ENCODE data around the gene RIN3. TPM values are rescaled to one million over a fixed set of nuclear protein-coding genes. Genes with fewer than 3 reads are reported as not detected.

The RIN3 gene
- total RNA-seq, 2 experiments from 2014 or later, result 52.6 to 56.8 TPM

DNA sequence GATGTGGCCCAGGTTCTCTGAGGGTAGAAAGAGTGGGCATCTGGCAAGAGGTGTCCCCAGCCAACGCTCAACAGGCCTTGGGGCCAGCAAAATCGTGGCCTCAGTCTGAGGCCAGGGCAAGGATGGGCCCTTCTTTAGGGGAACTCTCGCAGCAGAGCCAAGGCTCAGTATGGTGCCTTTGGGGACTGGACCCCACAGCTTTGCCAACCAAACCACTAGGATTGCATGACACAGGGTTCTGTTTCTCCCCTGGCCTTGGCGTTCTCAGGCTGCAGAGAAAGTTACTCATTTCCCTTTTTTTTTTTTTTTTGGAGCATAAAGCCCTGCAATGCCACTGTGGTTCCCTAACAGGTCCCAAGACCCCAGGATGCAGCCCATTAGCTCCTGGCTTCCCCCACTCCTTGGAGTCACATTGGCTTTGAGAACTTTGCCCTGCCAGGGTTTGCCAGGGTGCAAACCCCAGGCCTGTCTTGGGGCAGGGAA is 134.3 kb downstream of the RIN3 start:
- H3K9me3 Mint-ChIP-seq, result peaks cover 4% of the 10 kb centered on the region
- H3K27ac Mint-ChIP-seq, result peak overlapping the region; percentile 85
- H3K27me3 Mint-ChIP-seq, result no peaks in the 10 kb centered on the region
- peaks cover 29% of the 10 kb centered on the region for H3K36me3 Mint-ChIP-seq (ENCODE audit: low read depth)
- DNase-seq, result no peak
- CTCF ChIA-PET, result interaction anchor here (1.0 kb wide), 1 partner anchor 22 kb away, joined by 3 read pairs; no protein-coding TSS in a partner anchor
- peaks cover 62% of the 10 kb centered on the region for H3K4me1 Mint-ChIP-seq
- no peak overlapping the region for H3K4me3 Mint-ChIP-seq
- POLR2A ChIA-PET, result no interaction called here

DNA sequence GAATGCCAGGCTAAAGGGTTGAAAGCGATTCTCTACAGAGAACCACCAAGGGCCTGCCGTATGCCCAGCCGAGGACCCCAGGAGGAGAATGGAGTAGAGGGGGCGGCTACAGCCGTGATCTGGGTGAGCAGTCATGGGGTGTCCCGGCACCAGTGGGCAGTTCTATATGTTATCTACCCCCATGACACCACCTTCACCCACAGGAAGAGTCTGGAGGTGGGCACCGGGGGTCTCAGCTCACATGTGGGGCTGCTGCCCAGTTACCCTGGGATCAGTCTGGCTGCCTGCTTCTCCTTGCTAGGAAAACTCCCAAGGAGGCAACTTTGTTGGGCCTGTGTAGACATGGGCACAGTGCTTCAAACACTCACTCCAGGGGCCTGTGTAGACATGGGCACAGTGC is 135.5 kb downstream of the RIN3 start:
- Mint-ChIP-seq H3K27ac (peak overlapping the region; percentile 98), H3K4me3 (no peak overlapping the region), H3K9me3 (peaks cover 4% of the 10 kb centered on the region), H3K27me3 (no peaks in the 10 kb centered on the region), H3K36me3 (ENCODE audit: low read depth) (peaks cover 40% of the 10 kb centered on the region), H3K4me1 (peaks cover 69% of the 10 kb centered on the region)
- DNase-seq, result no peak
- CTCF ChIA-PET, result no interaction called here
- POLR2A ChIA-PET, result no interaction called here

- H3K4me1 Mint-ChIP-seq, result peaks cover 76% of the 10 kb centered on the region
- CTCF ChIA-PET, result interaction anchor here (0.6 to 1.3 kb wide), 3 partner anchors 16 to 151 kb away, joined by 3 to 4 read pairs (median 3); no protein-coding TSS in a partner anchor
- POLR2A ChIA-PET, result no interaction called here
- peaks cover 39% of the 10 kb centered on the region for H3K36me3 Mint-ChIP-seq (ENCODE audit: low read depth)
- no peaks in the 10 kb centered on the region for H3K9me3 Mint-ChIP-seq
- no peak for DNase-seq
- no peaks in the 10 kb centered on the region for H3K27me3 Mint-ChIP-seq
- peak overlapping the region; percentile 98 for H3K27ac Mint-ChIP-seq
- H3K4me3 Mint-ChIP-seq, result no peak overlapping the region
These were observed 136.5 kb downstream of the RIN3 start for GRCh38 chr14:92649934-92650545.

DNA sequence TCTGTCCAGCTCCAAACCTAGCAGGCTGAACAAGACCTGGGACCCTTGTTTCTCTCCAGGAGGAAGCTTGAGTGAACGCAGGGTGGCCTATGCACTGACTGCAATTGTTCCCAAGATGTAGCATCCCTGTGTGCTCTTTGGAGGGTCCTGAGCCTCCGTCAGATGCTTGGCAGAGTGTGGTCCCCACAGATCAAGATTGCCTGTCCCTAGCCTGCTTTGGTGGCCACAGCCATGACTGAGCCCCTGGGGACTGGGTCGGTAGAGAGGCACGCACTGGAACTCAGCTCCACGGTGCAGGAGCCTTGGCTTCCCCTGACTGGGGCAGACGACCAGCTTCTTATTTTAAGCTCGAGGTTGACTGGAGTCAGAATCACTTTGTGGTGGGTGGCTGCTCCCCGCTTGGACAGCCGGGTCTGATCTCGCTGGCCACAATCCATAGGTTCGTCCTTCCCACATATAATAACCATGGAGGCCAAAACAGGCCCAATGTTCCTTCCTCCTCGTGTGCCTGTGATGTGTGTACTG is 137.1 kb downstream of the RIN3 start:
- CTCF ChIA-PET, result interaction anchor here (0.6 to 1.3 kb wide), 4 partner anchors 17 to 152 kb away, joined by 3 to 4 read pairs (median 3); no protein-coding TSS in a partner anchor

GRCh38 chr14:92651106-92651757 is 137.7 kb downstream of the RIN3 start:
- ChIA-PET POLR2A (no interaction called here), CTCF (interaction anchor here (0.6 to 1.3 kb wide), 3 partner anchors 17 to 58 kb away, joined by 3 to 4 read pairs (median 3); no protein-coding TSS in a partner anchor)
- Mint-ChIP-seq H3K4me3 (peak overlapping the region; percentile 97), H3K4me1 (peaks cover 76% of the 10 kb centered on the region), H3K36me3 (ENCODE audit: low read depth) (peaks cover 44% of the 10 kb centered on the region), H3K9me3 (no peaks in the 10 kb centered on the region), H3K27ac (peak overlapping the region; percentile 98), H3K27me3 (no peaks in the 10 kb centered on the region)
- DNase-seq, result peak; percentile 90

More for the DNA sequence above, 137.1 kb downstream of the RIN3 start:
- H3K9me3 Mint-ChIP-seq, result no peaks in the 10 kb centered on the region
- H3K27ac Mint-ChIP-seq, result peak overlapping the region; percentile 98
- H3K36me3 Mint-ChIP-seq (ENCODE audit: low read depth), result peaks cover 40% of the 10 kb centered on the region
- H3K27me3 Mint-ChIP-seq, result no peaks in the 10 kb centered on the region
- POLR2A ChIA-PET, result no interaction called here
- peak overlapping the region; percentile 97 for H3K4me3 Mint-ChIP-seq
- H3K4me1 Mint-ChIP-seq, result peaks cover 76% of the 10 kb centered on the region
- DNase-seq, result no peak

GRCh38 chr14:92651758-92652406 is 138.3 kb downstream of the RIN3 start:
- POLR2A ChIA-PET, result no interaction called here
- no peaks in the 10 kb centered on the region for H3K9me3 Mint-ChIP-seq
- H3K4me3 Mint-ChIP-seq, result peak overlapping the region; percentile 97
- no peaks in the 10 kb centered on the region for H3K27me3 Mint-ChIP-seq
- H3K4me1 Mint-ChIP-seq, result peaks cover 76% of the 10 kb centered on the region
- peak; percentile 50 for DNase-seq
- peak overlapping the region; percentile 98 for H3K27ac Mint-ChIP-seq
- H3K36me3 Mint-ChIP-seq (ENCODE audit: low read depth), result peaks cover 50% of the 10 kb centered on the region
- CTCF ChIA-PET, result interaction anchor here (1.3 kb wide), 1 partner anchor 18 kb away, joined by 4 read pairs; no protein-coding TSS in a partner anchor

DNA sequence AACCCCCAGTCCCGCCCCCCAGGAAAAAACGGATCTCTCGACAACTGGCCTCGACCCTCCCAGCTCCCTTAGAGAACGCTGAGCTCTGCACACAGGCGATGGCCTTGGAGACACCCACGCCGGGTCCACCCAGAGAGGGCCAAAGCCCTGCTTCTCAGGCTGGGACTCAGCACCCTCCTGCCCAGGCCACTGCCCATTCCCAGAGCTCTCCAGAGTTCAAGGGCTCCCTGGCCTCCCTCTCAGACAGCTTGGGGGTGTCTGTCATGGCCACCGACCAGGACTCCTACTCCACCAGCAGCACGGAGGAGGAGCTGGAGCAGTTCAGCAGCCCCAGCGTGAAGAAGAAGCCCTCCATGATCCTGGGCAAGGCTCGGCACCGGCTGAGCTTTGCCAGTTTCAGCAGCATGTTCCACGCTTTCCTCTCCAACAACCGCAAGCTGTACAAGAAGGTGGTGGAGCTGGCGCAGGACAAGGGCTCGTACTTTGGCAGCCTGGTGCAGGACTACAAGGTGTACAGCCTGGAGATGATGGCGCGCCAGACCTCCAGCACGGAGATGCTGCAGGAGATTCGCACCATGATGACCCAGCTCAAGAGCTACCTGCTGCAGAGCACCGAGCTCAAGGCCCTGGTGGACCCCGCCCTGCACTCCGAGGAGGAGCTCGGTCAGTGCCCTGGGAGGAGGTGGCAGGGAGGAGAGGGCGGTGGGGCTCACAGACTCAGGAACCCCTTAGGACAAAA is 139.0 kb downstream of the RIN3 start:
- CTCF ChIA-PET, result interaction anchor here (1.0 to 1.2 kb wide), 2 partner anchors 15 kb away, joined by 3 to 6 read pairs; no protein-coding TSS in a partner anchor
- DNase-seq, result peak; percentile 33

GRCh38 chr14:92653162-92653651 is 139.6 kb downstream of the RIN3 start:
- peak; percentile 38 for DNase-seq
- Mint-ChIP-seq H3K9me3 (no peaks in the 10 kb centered on the region), H3K27me3 (no peaks in the 10 kb centered on the region), H3K27ac (peak overlapping the region; percentile 98), H3K4me3 (peak overlapping the region; percentile 97), H3K36me3 (ENCODE audit: low read depth) (peaks cover 63% of the 10 kb centered on the region), H3K4me1 (peaks cover 77% of the 10 kb centered on the region)
- ChIA-PET CTCF (interaction anchor here (0.9 to 1.2 kb wide), 3 partner anchors 14 to 21 kb away, joined by 3 to 6 read pairs (median 4); no protein-coding TSS in a partner anchor), POLR2A (interaction anchor here (1.0 kb wide), 1 partner anchor 67 kb away, joined by 3 read pairs; no protein-coding TSS in a partner anchor)

More for the DNA sequence above, 139.0 kb downstream of the RIN3 start:
- POLR2A ChIA-PET, result interaction anchor here (1.0 kb wide), 1 partner anchor 67 kb away, joined by 3 read pairs; no protein-coding TSS in a partner anchor
- Mint-ChIP-seq H3K4me3 (peak overlapping the region; percentile 97), H3K36me3 (ENCODE audit: low read depth) (peaks cover 56% of the 10 kb centered on the region), H3K4me1 (peaks cover 76% of the 10 kb centered on the region), H3K27me3 (no peaks in the 10 kb centered on the region), H3K9me3 (no peaks in the 10 kb centered on the region), H3K27ac (peak overlapping the region; percentile 98)

DNA sequence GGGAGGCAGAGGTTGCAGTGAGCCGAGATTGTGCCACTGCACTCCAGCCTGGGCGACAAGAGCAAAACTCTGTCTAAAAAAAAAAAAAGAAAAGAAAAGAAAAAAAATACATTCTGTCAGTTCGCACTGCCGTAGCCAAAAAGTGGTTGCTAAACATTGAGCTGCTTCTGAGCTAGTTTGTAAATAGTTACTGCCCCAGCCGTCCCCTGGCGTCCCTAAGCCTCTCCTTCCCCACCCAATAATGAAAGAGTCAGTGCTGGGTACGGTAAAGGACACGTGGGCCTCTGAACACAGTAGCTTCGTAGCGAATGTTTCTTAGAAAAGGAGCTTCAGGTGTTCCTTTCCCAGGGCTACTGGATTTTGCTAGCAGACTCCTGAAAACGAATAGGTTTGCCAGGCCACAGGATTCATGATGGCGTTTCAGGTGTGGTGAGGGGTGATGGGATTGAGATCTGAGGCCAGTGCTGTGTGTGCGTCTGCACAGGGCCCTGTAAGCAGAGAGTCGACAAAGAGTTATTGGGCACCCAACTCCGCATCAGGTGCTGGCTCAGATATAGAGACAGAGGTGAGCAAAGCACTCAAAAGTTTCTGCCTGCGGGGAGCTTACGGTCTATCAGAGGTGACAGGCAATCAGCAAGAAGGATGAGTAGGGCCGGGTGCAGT is 140.8 kb downstream of the RIN3 start:
- peaks cover 76% of the 10 kb centered on the region for H3K4me1 Mint-ChIP-seq
- peaks cover 73% of the 10 kb centered on the region for H3K36me3 Mint-ChIP-seq (ENCODE audit: low read depth)
- no peaks in the 10 kb centered on the region for H3K9me3 Mint-ChIP-seq
- H3K27me3 Mint-ChIP-seq, result no peaks in the 10 kb centered on the region
- POLR2A ChIA-PET, result no interaction called here
- no peak for DNase-seq
- H3K27ac Mint-ChIP-seq, result peak overlapping the region; percentile 98
- H3K4me3 Mint-ChIP-seq, result peak overlapping the region; percentile 97
- CTCF ChIA-PET, result interaction anchor here (1.0 kb wide), 1 partner anchor 9 kb away, joined by 4 read pairs; no protein-coding TSS in a partner anchor

GRCh38 chr14:92655419-92656201 is 142.0 kb downstream of the RIN3 start:
- no peak for DNase-seq
- no peaks in the 10 kb centered on the region for H3K9me3 Mint-ChIP-seq
- ChIA-PET POLR2A (no interaction called here), CTCF (interaction anchor here (1.4 to 1.7 kb wide), 2 partner anchors 13 to 35 kb away, joined by 3 to 5 read pairs; no protein-coding TSS in a partner anchor)
- H3K4me3 Mint-ChIP-seq, result peak overlapping the region; percentile 97
- H3K36me3 Mint-ChIP-seq (ENCODE audit: low read depth), result peaks cover 83% of the 10 kb centered on the region
- no peaks in the 10 kb centered on the region for H3K27me3 Mint-ChIP-seq
- peak overlapping the region; percentile 71 for H3K27ac Mint-ChIP-seq
- peaks cover 76% of the 10 kb centered on the region for H3K4me1 Mint-ChIP-seq

Measured in activated CD4-positive, alpha-beta T cell treated with anti-CD3 and anti-CD28 coated beads, Interleukin-2, amount 10 ng/mL, durations not matched to agents 7 days and 5 days (primary cell).